HepG2 (cell line): ENCODE measurements around the gene GNG2. TPM values are rescaled to one million over a fixed set of nuclear protein-coding genes. Genes with fewer than 3 reads are reported as not detected.

ENCODE experiments used
- KIAA2018 ChIP-seq: sonication (generic); formaldehyde crosslinking; IDR thresholded peaks from 2 replicates; pipeline ENCODE4 v1.5.0; 2020; ENCODE audit warnings: mild to moderate bottlenecking, missing genetic modification reagents, borderline replicate concordance
- KLF13 ChIP-seq: sonication (generic); formaldehyde crosslinking; IDR thresholded peaks from 2 replicates; pipeline ENCODE4 v1.4.0; 2020; ENCODE audit warnings: mild to moderate bottlenecking, missing genetic modification reagents
- POGK ChIP-seq: sonication (generic); formaldehyde crosslinking; conservative IDR thresholded peaks from 2 replicates; pipeline ENCODE4 v1.8.0; 2022; ENCODE audit warnings: mild to moderate bottlenecking, moderate library complexity, missing genetic modification reagents
- REXO4 ChIP-seq: sonication (generic); formaldehyde crosslinking; IDR thresholded peaks from 2 replicates; pipeline ENCODE4 v1.8.0; 2022; ENCODE audit warnings: missing genetic modification reagents, mild to moderate bottlenecking, borderline replicate concordance
- RXRB ChIP-seq: IDR thresholded peaks from 2 replicates; pipeline ENCODE4 v1.6.1; 2016; ENCODE audit warnings: borderline replicate concordance, missing genetic modification reagents, missing compliant biosample characterization
- SNRNP70 ChIP-seq: fragments of 200-400 bp; formaldehyde crosslinking; IDR thresholded peaks from 2 replicates; pipeline ENCODE4 v1.6.1; 2017; ENCODE audit warnings: mild to moderate bottlenecking, low read depth, low read length, moderate library complexity
- SRF ChIP-seq: IDR thresholded peaks from 2 replicates; pipeline ENCODE4 v1.6.1; 2011; ENCODE audit warnings: mild to moderate bottlenecking, low read depth, low read length, moderate library complexity
- ZNF530 ChIP-seq: sonication (generic); formaldehyde crosslinking; IDR thresholded peaks from 2 replicates; pipeline ENCODE4 v1.5.0; 2020; ENCODE audit warnings: low read depth, mild to moderate bottlenecking, missing genetic modification reagents
- ZNF569 ChIP-seq: sonication (generic); formaldehyde crosslinking; IDR thresholded peaks from 2 replicates; pipeline ENCODE4 v1.5.0; 2020; ENCODE audit warnings: mild to moderate bottlenecking, missing genetic modification reagents, moderate library complexity, borderline replicate concordance
- polyA plus RNA-seq, 8 experiments: library from polyadenylated mRNA; depleted of rRNA in 3 of 8; stranded (reverse) in 7 of 8; unstranded in 1 of 8; fragments of >200 nt; fragmentation: Illumina TruSeq in 4 of 8; extraction: Trizol in 4 of 8; gene quantifications; 2 replicates each; pipeline versions ENCODE4 v1.2.1 to v1.2.3, GENCODE V29; 2011 to 2016; ENCODE audit warnings: low read depth in 4 of 8, missing spikeins in 1 of 8, mixed read lengths in 1 of 8; ENCODE audit not compliant: insufficient read depth in 1 of 8
- total RNA-seq, 5 experiments: library from RNA; depleted of rRNA; stranded (reverse); fragments of >200 nt; fragmentation: Illumina TruSeq; extraction: Trizol; gene quantifications; 2 replicates each; pipeline ENCODE4 v1.2.3, GENCODE V29; 2016; ENCODE audit warnings: low read depth in 1 of 5

The GNG2 gene
- total and polyA plus RNA-seq, 2 of the 13 experiments (the other 11 are each of a cell fraction or from before 2014, with no cell fraction given): not detected

DNA sequence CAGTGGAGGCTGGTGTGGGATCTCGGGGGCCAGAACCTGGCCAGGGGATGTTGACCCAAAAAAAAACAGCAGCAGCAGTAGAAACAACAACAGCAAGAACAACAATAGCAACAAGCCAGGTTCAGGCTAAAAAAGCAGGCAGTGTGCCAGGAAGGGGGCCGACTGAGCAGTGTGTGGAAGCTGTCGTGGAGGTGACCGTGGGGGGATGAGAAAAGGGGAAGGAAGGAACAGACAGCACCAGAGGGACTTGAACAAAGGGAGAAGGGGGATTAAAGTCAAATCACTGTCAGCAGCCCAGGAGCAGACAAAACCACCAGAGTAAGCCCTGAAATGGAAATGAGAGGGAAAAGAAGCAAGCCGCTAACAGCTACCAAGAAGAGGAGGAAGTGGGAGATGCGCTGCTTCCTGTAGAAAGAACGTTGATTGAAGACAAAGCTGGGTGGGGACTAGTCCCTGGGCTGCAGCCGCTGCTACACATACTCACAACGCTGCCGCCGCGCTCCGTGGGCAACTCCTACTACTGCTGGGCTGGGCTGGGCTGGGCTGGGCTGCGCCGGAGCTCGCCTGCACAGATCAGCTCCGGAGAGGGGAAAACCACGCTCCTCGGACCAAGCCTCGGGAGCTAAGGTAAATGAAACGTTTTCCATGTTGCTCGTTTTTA is at the start of gene GNG2 (continued):
- TF ChIP-seq SNRNP70: no peak
- no peak for TF ChIP-seq KIAA2018 (CRISPR knock-in tag)
- no peak for TF ChIP-seq RXRB
- TF ChIP-seq REXO4 (CRISPR knock-in tag): no peak
- no peak for TF ChIP-seq ZNF569 (CRISPR knock-in tag)
- no peak for TF ChIP-seq POGK (CRISPR knock-in tag)
- TF ChIP-seq SRF: no peak
- no peak for TF ChIP-seq ZNF530 (CRISPR knock-in tag)
- no peak for TF ChIP-seq KLF13 (CRISPR knock-in tag)
